NOMO-1 (cell line): Measurements from ENCODE around the gene FBXO5.

Experiments
- DNase-seq, 2 experiments: peaks; one replicate each; lab custom pipeline; 2025; ENCODE audit not compliant: unreplicated experiment in 2 of 2; lab: John Stamatoyannopoulos, UW

The FBXO5 gene

GRCh38 chr6:152952866-152953509, 29.9 kb downstream of the FBXO5 start:
- peak in 1 of 2 experiments; percentile 26 for DNase-seq

DNA sequence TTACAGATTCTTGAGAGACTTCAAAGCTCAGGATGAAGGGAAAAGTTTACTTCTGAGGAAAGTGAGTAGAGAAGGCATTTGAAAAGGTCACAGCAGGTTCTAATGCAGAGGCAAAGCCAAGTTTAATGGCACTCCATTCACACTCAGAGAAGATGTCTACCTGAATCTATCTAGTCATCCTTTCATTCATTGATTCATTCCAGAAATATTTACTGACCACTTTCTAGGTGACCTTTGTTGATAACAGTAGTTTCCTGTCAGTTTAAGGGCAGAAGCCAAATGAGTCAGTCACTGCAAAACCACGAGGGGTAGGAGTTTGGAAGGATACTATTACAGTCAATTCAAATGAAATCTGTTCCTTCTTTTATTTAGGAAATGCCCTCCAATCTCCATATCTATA, 30.8 kb downstream of the FBXO5 start:
- no peak for DNase-seq

- no peak for DNase-seq
Measured at GRCh38 chr6:152950240-152950639, 32.6 kb downstream of the FBXO5 start.

GRCh38 chr6:152948150-152948768, 34.6 kb downstream of the FBXO5 start:
- DNase-seq, result peak in 1 of 2 experiments; percentile 40

DNA sequence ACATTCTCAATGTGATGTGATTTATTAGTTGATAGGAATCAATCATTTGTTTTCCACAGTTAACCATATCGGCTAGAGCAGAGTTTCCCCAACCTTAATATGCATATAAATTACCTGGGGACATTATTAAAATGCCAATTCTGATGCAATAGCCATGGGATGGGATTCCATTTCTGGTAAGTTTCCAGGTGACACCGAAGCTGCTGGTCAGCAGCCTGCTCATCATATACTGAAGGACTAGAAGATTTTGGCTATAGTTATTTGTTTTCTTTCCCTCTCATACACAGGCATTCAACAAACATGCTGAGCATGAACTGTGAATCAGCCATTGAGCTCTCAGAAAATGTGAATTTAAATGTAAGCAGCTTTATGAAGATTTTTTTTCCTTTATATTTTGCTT, 35.8 kb downstream of the FBXO5 start:
- DNase-seq, result no peak

GRCh38 chr6:152946484-152946883, 36.4 kb downstream of the FBXO5 start:
- DNase-seq, result no peak

- DNase-seq, result no peak
Measured at GRCh38 chr6:152943260-152943897, 39.5 kb downstream of the FBXO5 start.

- no peak for DNase-seq
Measured at GRCh38 chr6:152942319-152942869, 40.4 kb downstream of the FBXO5 start.

GRCh38 chr6:152941746-152942145, 41.1 kb downstream of the FBXO5 start:
- DNase-seq, result no peak

DNA sequence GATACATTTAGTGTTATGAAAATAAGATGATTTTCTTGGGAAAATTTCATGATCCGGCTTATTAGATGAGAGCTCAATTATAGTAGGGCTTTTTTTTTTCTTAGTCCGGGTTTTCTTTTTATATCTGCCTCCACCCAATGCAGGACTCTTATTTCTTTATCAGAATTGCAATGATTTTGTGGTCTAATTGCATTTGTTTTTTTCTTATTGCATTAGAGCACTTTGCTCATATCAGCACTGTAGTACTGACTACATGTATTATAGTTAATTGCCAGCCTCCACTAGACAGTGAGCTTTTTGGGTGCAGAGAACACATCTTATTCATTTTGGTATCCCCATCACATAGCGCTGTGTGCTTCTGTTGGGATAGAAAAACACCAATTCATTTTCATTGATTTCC, 50.0 kb downstream of the FBXO5 start:
- DNase-seq, result no peak

DNA sequence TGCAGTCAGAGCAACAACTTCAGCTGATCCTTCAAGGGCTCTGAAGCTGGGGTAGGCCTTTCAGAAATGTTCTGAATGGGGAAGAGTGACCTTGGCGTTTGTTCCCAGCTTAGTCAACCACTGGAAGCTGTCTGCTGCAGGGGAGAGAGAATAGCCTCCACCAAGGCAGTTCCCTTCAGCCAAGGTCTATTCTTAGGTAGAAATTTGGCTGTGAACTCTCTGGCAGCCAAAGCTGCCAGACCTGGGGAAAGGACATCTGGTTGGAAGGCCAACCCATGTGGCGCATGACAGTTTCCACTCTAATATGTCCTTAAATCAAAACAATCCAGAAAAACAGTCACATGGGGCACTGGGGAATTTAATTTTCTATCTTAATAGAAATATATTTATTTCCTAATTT, 60.1 kb downstream of the FBXO5 start:
- DNase-seq, result no peak
